Measurements from ENCODE around the gene CEBPA. TPM values are rescaled to one million over a fixed set of nuclear protein-coding genes. Genes with fewer than 3 reads are reported as not detected.

The CEBPA gene
- total RNA-seq: 2.4 TPM
- long read RNA-seq, transcript CEBPA-201 (1 exons, 2,631 nt): major isoform, 12 of 12 reads
- long read RNA-seq, partial matches to known transcripts: 0 of 12 reads
- long read RNA-seq, other reads (novel, unspliced or antisense): 0 of 12 reads

- DNase-seq (peak; percentile 90), ATAC-seq (peak; percentile 90)
- intact Hi-C loops (cut with micrococcal nuclease): no loop called here
These were observed at the start of gene CEBPA for GRCh38 chr19:33302175-33302973. TSS of gene CEBPA (minus strand) at chr19:33302534. CDS start at chr19:33302414, 120 bp downstream.

- intact Hi-C loops (cut with micrococcal nuclease): no loop called here
- no peak for ATAC-seq
- no peak for DNase-seq
These were observed 48.4 kb upstream of the CEBPA start for GRCh38 chr19:33350538-33351309.

- ATAC-seq: no peak
- DNase-seq: no peak
- intact Hi-C loops (cut with micrococcal nuclease): no loop called here
These were observed 47.3 kb upstream of the CEBPA start for GRCh38 chr19:33349319-33350289.

DNA sequence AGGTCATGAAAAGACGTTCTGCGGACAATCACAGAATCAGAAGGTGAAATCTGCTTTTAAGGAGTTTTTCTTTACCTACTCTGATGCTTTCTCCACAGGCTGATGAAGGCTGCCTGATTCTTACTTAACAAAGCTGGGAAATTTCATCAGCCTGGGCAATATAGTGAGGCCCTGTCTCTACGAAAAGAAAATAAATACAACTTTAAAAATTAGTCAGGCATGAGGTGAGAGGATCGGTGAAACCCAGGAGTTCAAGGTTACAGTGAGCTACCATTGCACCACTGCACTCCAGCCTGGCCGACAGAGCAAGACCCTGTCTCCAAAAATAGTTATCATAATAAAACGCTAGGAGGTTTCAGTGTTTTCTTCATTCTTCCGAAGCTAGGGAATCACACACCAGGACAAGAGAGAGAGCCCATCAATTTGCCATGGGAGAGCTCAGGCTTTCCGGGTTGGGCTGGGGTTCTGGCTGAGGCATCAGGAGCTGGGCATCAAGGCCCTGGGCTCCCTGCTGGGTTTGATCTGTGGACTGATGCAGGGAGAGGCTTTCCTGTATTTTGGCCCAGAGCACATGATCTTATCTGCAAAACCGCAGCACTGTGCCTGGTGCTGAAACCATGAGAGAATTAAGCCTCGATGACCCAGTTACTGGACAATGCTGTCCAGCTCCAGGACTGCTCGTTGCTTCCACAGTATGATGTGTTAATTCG, 46.1 kb upstream of the CEBPA start:
- no peak for ATAC-seq
- DNase-seq: no peak
- intact Hi-C loops (cut with micrococcal nuclease): no loop called here

DNA sequence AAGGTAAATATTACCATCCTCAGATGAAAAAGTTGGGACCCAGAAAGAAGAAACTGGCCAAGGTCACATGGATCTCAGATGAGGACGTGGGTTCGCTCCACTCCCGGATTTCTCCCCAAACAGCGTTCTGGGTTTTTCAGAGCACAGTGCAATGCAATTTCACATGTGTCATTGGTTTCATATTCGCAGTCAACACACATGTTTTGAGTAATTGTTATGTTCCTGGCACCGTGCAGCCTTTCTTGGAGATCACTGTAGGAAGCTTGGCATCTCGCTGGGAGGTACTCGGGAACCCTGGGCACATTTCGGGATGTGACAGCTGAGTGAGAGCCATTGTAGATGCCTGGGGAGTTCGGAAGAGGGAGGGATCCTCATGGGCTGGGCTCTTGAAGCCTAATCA, 45.0 kb upstream of the CEBPA start:
- ATAC-seq: no peak
- intact Hi-C loops (cut with micrococcal nuclease): no loop called here
- DNase-seq: no peak

GRCh38 chr19:33346665-33347064, 44.3 kb upstream of the CEBPA start:
- ATAC-seq (no peak), DNase-seq (no peak)
- intact Hi-C loops (cut with micrococcal nuclease): no loop called here

DNA sequence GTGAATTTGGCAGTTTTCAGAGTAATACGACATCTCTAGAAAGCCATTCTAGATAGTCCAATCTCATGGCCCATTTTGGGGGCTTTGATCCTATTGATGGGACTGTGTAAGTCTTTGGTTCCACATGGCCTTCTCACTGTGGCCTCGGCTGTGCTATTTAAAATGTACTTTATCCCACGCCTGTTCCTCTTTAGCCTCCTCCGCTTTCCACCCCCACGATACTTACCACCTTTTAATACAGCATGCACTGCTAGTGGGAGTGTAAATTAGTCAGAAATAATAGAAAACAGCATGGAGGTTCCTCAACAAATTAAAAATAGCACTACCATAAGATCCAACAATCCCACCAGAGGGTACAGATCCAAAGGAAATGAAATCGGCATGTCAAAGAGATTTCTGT, 42.8 kb upstream of the CEBPA start:
- ATAC-seq: no peak
- intact Hi-C loops (cut with micrococcal nuclease): no loop called here

DNA sequence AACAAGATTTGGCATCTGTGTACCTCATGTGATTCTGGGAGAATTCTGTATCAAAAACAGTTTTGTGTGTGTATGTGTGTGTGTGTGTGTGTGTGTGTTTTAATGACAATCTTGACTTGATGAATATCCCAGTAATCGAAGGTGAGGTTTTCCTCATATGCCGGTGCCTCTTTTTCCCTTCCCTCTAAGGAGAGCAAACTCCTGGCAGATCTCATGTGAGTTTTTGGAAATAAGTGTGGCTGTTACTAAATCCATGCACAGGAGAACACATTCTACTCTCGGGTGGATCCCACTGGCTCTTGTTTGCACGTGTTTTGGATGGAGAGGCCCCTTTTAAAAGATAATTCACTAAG, 42.2 kb upstream of the CEBPA start:
- DNase-seq (no peak), ATAC-seq (no peak)
- intact Hi-C loops (cut with micrococcal nuclease): no loop called here

More for the DNA sequence above, 42.8 kb upstream of the CEBPA start:
- no peak for DNase-seq

DNA sequence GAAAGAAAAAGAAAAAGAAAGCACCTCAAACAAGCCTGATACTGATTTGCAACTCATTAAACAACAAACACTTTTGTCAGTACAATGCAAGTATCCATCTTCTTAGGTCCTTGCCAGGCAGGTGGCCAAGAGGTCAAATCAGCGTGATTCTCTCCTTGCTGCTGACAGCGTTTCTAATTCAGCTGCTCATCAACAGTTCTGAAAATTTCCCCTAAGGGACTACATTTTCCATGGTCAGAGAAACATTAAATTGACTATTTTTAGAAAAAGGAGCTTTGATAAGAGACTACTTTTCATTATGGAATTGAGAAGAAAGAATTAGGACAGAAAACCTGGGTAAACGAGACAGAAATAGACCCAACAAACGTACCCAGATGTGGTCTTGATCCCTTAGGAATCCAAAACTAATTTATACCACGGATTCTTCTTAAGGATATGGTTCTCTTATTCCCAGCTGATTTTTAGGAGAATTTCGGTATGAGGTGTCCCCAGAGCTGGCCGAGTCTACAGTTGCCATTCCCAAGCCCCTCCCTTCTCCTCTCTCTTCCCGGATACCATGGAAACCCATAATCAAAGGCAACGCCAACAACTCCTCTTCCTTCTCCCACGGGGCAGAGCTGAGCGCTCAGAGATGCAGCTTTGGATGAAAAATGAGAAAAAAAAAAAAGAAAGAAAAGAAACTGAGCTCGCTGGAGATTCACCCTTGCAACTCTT, 41.7 kb upstream of the CEBPA start:
- DNase-seq: no peak
- peak; percentile 73 for ATAC-seq
- intact Hi-C loops (cut with micrococcal nuclease): no loop called here

DNA sequence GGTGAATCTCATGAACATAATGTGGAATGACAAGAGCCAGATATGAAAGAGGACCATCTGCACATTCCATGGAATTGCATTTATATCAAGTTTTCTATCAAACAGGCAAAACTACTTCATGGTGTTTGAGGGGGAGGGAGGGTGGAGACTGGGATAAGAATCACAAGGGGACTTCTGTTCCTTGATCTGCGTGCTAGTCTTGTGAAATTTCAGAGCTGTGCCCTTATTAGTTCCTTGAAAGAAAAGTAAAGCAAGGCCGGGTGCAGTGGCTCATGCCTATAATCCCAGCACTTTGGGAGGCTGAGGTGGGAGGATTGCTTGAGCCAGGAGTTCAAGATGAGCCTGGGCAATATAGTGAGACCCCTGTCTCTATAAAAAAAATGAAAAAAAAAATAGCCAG, 41.0 kb upstream of the CEBPA start:
- no peak for ATAC-seq
- no peak for DNase-seq
- intact Hi-C loops (cut with micrococcal nuclease): no loop called here

DNA sequence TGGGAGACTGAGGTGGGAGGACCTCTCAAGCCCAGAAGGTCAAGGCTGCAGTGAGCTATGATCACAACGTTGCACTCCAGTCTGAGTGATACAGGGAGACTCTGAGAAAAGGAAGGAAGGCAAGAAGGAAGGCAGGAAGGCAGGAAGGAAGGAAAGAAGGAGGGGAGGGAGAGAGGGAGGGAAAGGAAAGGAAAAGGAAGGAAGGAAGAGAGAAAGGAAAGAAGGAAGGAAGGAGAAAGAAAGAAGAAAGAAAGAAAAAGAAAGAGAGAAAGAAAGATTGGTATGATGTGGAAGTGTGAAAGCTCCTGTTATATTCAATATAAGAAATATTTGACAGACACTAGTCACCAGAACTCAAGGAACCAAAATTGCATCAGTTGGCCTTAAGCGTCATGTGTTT, 38.7 kb upstream of the CEBPA start:
- DNase-seq (no peak), ATAC-seq (no peak)
- intact Hi-C loops (cut with micrococcal nuclease): no loop called here

GRCh38 chr19:33339016-33339984, 37.0 kb upstream of the CEBPA start:
- DNase-seq: no peak
- intact Hi-C loops (cut with micrococcal nuclease): no loop called here
- no peak for ATAC-seq

GRCh38 chr19:33335446-33335845, 33.1 kb upstream of the CEBPA start:
- DNase-seq: no peak
- intact Hi-C loops (cut with micrococcal nuclease): no loop called here
- no peak for ATAC-seq

GRCh38 chr19:33334271-33334670, 31.9 kb upstream of the CEBPA start:
- intact Hi-C loops (cut with micrococcal nuclease): no loop called here
- no peak for DNase-seq
- no peak for ATAC-seq

DNA sequence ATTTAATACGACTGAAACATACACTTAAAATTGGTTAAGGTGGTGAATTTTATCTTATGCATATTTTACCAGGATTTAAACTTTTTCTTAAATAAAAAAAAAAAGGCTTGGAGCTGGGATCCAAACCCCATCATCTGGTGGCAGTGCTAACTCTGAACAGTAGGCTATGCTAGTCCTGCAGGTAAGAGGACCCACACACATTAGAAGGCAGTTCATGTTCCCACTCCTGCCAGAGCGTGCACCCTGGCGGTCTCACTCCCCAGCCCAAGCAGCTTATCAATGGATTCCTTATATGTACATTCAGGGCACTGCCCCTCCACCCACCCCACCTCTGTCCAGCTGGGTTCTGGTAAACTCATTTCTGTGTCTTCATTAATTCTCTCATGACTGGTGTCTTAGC, 31.3 kb upstream of the CEBPA start:
- no peak for DNase-seq
- intact Hi-C loops (cut with micrococcal nuclease): no loop called here

GRCh38 chr19:33333151-33333550, 30.8 kb upstream of the CEBPA start:
- no peak for DNase-seq
- intact Hi-C loops (cut with micrococcal nuclease): no loop called here
- ATAC-seq: no peak

More for the DNA sequence above, 31.3 kb upstream of the CEBPA start:
- ATAC-seq: no peak

DNA sequence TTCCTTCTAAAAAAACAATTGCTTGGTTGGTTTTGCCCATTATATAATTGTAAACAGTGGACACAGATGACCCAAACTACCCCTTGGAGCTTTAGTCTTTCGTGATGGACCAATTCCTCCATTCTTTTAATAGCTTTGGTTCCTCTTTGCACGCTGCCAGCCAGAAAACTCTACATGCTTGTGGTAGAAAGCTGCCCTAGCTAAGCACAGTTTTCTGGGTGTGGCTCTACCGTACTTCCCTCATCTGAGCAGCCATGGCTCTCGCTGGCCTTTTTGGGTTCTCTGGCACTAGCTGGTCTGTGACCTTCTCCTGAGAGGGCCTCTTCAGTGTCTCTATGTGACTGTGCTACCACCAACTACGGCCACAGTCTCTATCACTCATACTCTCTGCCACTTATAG, 29.9 kb upstream of the CEBPA start:
- ATAC-seq (peak; percentile 61), DNase-seq (no peak)
- intact Hi-C loops (cut with micrococcal nuclease): no loop called here

Measured in left ventricle myocardium superior (tissue), 1 donor.